GM19324 (cell line): ENCODE measurements around the gene MYLIP.

Source experiments
- ATAC-seq: cut with Tn5 transposase; IDR thresholded peaks from one replicate; pipeline ENCODE4 v1.9.1; 2021; ENCODE audit warnings: mild to moderate bottlenecking, moderate library complexity; ENCODE audit not compliant: unreplicated experiment, low FRiP score

MYLIP gene

GRCh38 chr6:16137451-16137801 lies 8.5 kb downstream of the MYLIP start:
- no peak for ATAC-seq

- ATAC-seq = no peak
These were observed 10.7 kb downstream of the MYLIP start for GRCh38 chr6:16139556-16139955.

- no peak for ATAC-seq
These were observed 11.7 kb downstream of the MYLIP start for GRCh38 chr6:16140607-16141006.

GRCh38 chr6:16141514-16141913 lies 12.6 kb downstream of the MYLIP start:
- no peak for ATAC-seq

- ATAC-seq = no peak
These were observed 16.2 kb downstream of the MYLIP start for GRCh38 chr6:16145038-16145437.

- no peak for ATAC-seq
These were observed 17.1 kb downstream of the MYLIP start for GRCh38 chr6:16146028-16146427.

- no peak for ATAC-seq
These were observed 17.7 kb downstream of the MYLIP start for GRCh38 chr6:16146527-16146955.

- ATAC-seq = no peak
These were observed 19.6 kb downstream of the MYLIP start for GRCh38 chr6:16148498-16148897.

GRCh38 chr6:16149305-16149704 lies 20.4 kb downstream of the MYLIP start:
- ATAC-seq = no peak

GRCh38 chr6:16150098-16150497 lies 21.2 kb downstream of the MYLIP start:
- ATAC-seq = no peak

GRCh38 chr6:16153211-16153820 lies 24.4 kb downstream of the MYLIP start:
- ATAC-seq = no peak

- ATAC-seq = no peak
These were observed 26.0 kb downstream of the MYLIP start for GRCh38 chr6:16154904-16155303.

- no peak for ATAC-seq
These were observed 28.6 kb downstream of the MYLIP start for GRCh38 chr6:16157492-16157891.

GRCh38 chr6:16157909-16158308 lies 29.0 kb downstream of the MYLIP start:
- ATAC-seq = no peak

- no peak for ATAC-seq
These were observed 30.2 kb downstream of the MYLIP start for GRCh38 chr6:16158943-16159557.

- no peak for ATAC-seq
These were observed 31.9 kb downstream of the MYLIP start for GRCh38 chr6:16160794-16161193.

- ATAC-seq = no peak
These were observed 33.1 kb downstream of the MYLIP start for GRCh38 chr6:16162003-16162402.

- ATAC-seq = no peak
These were observed 34.2 kb downstream of the MYLIP start for GRCh38 chr6:16163066-16163465.

- ATAC-seq = no peak
These were observed 34.8 kb downstream of the MYLIP start for GRCh38 chr6:16163535-16164300.

GRCh38 chr6:16165641-16166040 lies 36.8 kb downstream of the MYLIP start:
- ATAC-seq = no peak

GRCh38 chr6:16166871-16167608 lies 38.2 kb downstream of the MYLIP start:
- no peak for ATAC-seq
